GM20431 (cell line): Measurements from ENCODE around the gene SPIC.
"Not testable (repeated sequence)": the region's sequence is repeated elsewhere in the genome, so short reads cannot be mapped to it uniquely, and the experiment has no call there.

Experiments used
- in situ Hi-C: fragments of 300-500 bp; cut with MseI, MboI; formaldehyde crosslinking; loops from one replicate; pipeline ENCODE4 v1.15.0; 2020; ENCODE audit warnings: low sequenced_read_pairs; ENCODE audit not compliant: unreplicated experiment

The SPIC gene

DNA sequence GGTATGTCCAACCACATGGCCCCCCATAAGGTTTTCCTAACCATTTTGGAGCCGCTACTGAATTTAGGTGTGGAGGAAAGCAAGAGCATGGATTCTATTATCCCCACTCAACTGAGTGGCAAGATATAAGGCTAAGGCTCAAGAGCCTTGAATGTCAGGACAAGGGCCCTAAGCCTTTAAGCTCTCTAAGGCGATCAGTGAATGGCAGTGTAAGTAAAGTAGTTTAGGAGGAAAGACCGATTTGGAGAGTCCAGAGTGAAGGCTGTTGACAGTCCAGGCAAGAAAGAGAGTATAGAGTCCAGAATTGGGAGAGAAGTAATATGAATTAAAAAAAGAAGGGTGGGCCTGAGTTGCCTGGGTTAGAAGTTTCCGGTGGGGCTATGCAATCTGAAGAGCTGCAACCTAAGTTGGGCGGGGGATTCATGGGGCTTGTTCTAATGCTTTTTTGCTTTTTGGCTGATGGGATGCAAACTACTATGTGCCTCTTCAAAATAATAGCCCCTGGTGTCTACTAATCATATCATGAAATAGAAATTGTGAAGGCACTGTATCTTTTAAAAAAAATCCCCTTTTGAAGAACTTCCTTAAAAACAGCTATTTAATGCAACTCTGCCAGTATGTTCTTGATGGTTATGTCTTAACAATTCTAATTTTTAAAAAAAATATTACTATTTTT is at the start of gene SPIC:
Gene SPIC (plus strand): TSS at position 626 of the 676 bp plus-strand sequence. CDS start 1,569 bp downstream, outside the sequence.
- in situ Hi-C loops = no loop called here

- in situ Hi-C loops = no loop called here
These were observed 44.7 kb upstream of the SPIC start for GRCh38 chr12:101430456-101430855.

DNA sequence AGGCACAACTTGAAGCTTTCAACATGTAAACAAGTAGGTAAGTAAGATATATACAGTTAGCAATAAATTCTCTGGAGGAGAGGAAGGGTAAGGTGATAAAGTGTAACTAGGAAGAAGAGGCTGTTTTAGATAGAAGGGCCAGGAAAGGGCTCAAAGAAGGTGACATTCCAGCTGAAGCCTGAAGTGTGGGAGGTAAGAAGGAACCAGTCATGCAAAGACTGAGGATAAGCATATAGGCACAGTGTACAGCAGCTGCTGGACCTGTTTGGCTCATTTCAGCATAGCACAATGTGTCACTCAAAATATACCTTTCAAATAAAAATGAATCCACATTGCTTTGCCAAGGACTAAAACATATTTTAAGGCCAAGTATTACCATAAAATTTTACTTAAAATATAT is 39.0 kb upstream of the SPIC start:
- in situ Hi-C loops = no loop called here

DNA sequence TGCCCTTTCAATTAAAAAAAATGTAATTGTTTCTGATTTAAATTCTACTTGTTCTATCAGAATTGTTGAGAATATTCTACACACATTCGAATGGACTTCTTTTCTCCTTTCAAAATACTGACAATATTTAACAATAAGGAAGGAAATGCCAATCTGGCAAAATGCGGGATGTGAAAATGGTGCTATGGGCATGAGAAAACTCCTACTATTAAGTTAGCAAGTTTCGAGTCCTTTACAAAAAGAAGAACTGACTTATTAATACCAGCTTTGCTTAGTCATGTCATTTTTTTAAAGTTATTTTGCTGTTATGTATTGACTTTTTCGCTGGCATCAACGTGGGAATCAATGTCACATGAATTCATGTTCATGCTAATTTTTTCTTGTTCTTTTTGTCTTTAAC is 35.9 kb upstream of the SPIC start:
- in situ Hi-C loops = no loop called here

- in situ Hi-C loops = no loop called here
These were observed 33.5 kb upstream of the SPIC start for GRCh38 chr12:101441461-101442224.

DNA sequence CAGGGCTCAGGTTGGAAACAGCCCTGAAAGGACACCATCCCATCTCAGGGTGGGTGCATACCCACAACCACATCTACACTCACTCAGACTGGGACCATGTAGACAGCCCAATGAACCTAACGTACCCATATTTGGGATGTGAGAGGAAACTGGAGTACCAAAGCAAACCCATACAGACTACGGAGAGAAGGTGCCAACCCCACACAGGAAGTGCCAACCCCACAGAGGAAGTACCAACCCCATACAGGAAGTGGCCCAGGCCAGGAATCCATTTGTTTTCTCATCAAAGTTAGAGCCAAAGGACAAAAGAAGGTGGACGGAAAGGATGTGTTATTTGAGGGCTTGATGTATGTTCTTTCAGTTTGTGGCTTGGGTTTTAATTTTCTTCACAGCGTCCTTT is 19.5 kb upstream of the SPIC start:
- in situ Hi-C loops = no loop called here

DNA sequence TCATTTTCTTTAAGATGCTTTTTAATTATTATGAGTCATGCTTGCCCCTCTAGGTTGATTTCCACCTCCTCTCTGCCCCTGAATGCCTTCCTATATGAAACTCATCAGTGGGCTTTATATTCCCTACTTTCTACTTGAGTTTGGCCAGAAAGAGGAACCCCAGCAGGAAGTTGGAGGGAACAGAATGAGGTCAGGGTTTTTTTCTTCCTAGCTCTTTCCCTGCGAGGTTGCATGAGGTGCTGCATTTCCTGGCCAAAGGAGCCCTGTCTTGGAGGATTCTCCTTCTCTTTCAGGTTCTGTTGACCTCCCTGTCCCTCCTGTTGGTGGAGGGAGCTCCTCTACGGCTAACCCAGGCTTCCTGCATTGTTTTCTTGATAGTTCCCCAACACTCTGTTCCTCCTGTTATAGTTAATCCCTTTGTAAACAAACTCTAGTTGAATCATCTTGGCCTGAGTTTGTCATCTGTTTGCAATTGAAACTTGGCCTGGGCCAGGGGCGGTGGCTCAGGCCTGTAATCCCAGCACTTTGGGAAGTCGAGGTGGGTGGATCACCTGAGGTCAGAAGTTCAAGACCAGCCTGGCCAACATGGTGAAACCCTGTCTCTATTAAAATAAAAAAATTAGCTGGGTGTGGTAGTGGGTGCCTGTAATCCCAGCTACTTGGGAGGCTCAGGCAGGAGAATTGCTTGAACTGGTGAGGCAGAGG is 15.3 kb upstream of the SPIC start:
- in situ Hi-C loops = no loop called here

- in situ Hi-C loops = no loop called here
These were observed 6.2 kb upstream of the SPIC start for GRCh38 chr12:101468948-101469347.

DNA sequence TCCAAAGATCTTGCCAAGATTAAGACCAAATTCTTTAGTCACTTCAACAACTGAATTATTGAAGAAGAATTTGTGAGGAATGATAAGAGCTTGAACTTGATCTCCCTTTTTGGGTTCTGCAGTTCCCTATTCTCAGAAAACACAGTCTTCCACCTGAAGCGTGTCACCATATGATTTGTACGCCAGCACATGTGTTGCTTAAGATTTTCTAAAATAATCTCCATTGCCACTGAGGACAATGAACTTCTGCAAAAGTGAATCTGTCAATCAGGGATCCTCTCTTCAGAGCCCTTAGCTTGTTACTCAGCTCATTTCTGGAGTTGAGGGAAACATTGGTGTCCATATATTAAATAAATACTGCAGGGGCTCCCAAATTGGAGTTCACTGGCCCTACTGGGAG is 4.2 kb upstream of the SPIC start:
- in situ Hi-C loops = no loop called here

DNA sequence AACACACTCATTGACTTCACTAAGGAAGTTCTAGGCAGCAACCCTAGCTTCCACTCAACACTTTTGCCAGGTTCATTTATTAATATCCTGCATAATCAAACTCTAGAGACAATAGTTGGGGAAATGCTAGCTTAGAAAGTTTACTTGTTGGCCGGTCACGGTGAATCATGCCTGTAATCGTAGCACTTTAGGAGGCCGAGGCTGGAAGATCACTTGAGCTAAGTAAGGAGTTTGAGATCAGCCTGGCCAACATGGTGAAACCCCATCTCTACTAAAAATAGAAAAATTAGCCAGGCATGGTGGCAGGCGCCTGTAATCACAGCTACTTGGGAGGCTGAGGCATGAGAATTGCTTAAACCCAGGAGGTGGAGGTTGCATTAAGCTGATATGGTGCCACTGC is 3.3 kb upstream of the SPIC start:
- in situ Hi-C loops = not testable (repeated sequence)

- in situ Hi-C loops = no loop called here
These were observed 888 bp upstream of the SPIC start for GRCh38 chr12:101474248-101474647.

- in situ Hi-C loops = no loop called here
These were observed 692 bp downstream of the SPIC start for GRCh38 chr12:101475751-101476305.

GRCh38 chr12:101480849-101481248 is 5.7 kb downstream of the SPIC start:
- in situ Hi-C loops = no loop called here

- in situ Hi-C loops = no loop called here
These were observed 9.9 kb downstream of the SPIC start for GRCh38 chr12:101485021-101485420.

DNA sequence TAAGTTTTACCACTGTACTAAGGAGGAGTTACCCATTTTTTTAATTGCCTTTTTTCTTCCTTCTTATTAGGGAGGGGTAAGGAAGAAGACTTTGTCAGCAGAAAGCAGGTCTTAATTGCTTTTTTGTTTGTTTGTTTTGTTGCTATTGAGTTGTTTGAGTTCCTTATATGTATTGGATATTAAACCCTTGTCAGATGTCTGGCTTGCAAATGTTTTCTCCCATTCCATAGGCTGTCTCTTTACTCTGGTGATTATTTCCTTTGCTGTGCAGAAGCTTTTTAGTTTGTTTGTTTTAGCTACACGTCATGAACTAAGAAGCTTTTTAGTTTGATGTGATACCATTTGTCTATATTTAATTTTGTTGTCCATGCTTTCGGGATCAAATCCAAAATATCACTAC is 13.3 kb downstream of the SPIC start:
- in situ Hi-C loops = no loop called here

- in situ Hi-C loops = no loop called here
These were observed 15.3 kb downstream of the SPIC start for GRCh38 chr12:101490286-101490920.

GRCh38 chr12:101491329-101491728 is 16.2 kb downstream of the SPIC start:
- in situ Hi-C loops = no loop called here

DNA sequence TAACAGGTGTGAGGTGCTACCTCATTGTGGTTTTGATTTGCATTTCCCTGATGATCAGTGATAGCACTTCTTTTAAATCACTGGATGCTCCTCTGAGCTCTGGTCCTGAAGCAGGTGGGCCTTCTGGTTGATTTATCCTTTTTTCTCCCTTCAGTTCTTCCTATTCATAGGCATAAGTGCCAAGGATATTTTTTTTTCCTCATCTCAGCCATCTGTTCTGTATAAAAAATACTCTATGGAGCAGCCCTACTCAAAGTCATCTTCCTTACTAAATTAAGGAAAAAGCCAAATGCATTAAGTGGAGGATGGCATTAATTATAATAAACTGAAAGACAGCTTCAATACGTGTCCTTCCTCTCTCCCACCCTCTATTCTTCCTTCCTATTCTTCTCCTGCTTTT is 18.4 kb downstream of the SPIC start:
- in situ Hi-C loops = no loop called here

DNA sequence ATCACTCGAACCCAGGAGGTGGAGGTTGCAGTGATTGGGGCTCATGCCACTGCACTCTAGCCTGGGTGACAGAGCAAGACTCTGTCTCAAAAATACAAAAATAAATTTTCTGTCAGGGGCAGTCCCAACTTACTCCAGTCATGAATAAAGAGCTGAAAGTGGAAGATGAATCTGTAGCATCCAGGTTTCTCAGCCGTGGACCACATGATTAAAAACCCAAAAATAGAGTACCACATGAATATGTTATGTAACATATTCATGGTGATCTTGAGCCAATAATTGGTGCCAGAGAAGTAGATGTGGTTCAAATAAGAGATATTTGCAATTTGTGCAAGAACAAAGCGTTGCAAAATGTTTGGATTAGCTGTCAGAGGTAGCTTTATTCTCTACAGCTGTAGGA is 23.1 kb downstream of the SPIC start:
- in situ Hi-C loops = no loop called here

DNA sequence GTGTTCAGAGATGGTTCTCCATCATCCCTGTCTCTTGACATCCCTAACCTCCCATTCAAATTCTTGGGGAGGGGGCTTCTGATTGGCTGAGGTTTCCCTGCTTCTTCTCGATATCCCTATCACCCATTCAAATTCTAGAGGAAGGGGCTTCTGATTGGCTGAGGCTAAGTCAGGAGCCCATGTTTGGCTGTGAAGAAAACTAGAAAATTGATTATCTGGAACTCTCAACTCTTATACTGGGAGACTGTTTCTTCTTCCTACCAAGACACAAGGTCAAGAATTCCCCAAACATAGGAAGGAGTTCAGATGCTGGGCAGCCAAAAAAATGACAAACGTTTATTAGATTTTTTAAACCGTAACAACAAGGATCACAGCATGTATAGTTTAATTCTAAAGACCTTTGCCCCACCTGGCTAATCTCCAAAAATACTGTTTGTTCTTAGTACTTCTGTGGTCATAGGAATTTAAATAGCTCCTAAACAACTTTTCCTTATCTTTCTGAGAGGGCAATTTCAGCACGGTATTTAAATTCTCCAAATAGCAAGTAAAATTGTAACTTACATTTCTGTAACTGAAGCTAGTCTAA is 26.4 kb downstream of the SPIC start:
- in situ Hi-C loops = no loop called here
